Common myeloid progenitor, CD34-positive (primary cell): ENCODE data around the gene NEIL1.

Source experiments
- CTCF ChIA-PET: fragments of 350-600 bp; sonication (Branson Sonifier 250); formaldehyde crosslinking; loops from one replicate; lab custom pipeline; 2021; ENCODE audit warnings: antibody characterized with exemption; lab: Charles Lee
- POLR2A ChIA-PET: fragments of 350-600 bp; sonication (Branson Sonifier 250); formaldehyde crosslinking; loops from one replicate; lab custom pipeline; 2021; ENCODE audit warnings: antibody characterized with exemption; lab: Charles Lee
- DNase-seq, 3 donors: peaks; one replicate each; pipeline versions ENCODE4 v3.0.0 to v3.0.0-alpha.2; 2013
- H3K27ac ChIP-seq, 2 experiments: 1 replicate in 1 of 2; 2 replicates in 1 of 2; pipeline ENCODE4 v1.7.0; 2013; ENCODE audit warnings: inconsistent platforms in 2 of 2, low read length in 2 of 2, mild to moderate bottlenecking in 2 of 2, low read depth in 1 of 2, moderate library complexity in 1 of 2; ENCODE audit not compliant: severe bottlenecking in 2 of 2, insufficient read depth in 1 of 2, poor library complexity in 1 of 2
- H3K27me3 ChIP-seq, 5 experiments: replicated peaks in 2 of 5; 1 replicate in 3 of 5; 2 replicates in 2 of 5; pipeline versions ENCODE4 v1.6.1 to v1.7.0; 2013; ENCODE audit warnings: low read length in 4 of 5, mild to moderate bottlenecking in 2 of 5, moderate library complexity in 2 of 5, inconsistent platforms in 1 of 5; ENCODE audit not compliant: insufficient read depth in 5 of 5, control insufficient read depth in 4 of 5
- H3K36me3 ChIP-seq, 4 experiments: 1 replicate in 2 of 4; 2 replicates in 2 of 4; pipeline versions ENCODE4 v1.6.1 to v1.7.0; 2013; ENCODE audit warnings: low read length in 3 of 4, control low read depth in 1 of 4, mild to moderate bottlenecking in 1 of 4; ENCODE audit not compliant: control insufficient read depth in 4 of 4, insufficient read depth in 4 of 4
- H3K4me1 ChIP-seq, 4 experiments: 1 replicate in 3 of 4; 2 replicates in 1 of 4; pipeline versions ENCODE4 v1.6.1 to v1.7.1; 2013; ENCODE audit warnings: low read length in 3 of 4, mild to moderate bottlenecking in 3 of 4, control low read depth in 1 of 4, inconsistent platforms in 1 of 4, moderate library complexity in 1 of 4; ENCODE audit not compliant: control insufficient read depth in 4 of 4, insufficient read depth in 4 of 4; ENCODE audit errors: control extremely low read depth in 1 of 4
- H3K4me3 ChIP-seq, 7 experiments: 1 replicate in 4 of 7; 2 replicates in 3 of 7; pipeline versions ENCODE4 v1.5.1 to v1.7.0; 2013; ENCODE audit warnings: mild to moderate bottlenecking in 7 of 7, low read length in 6 of 7, moderate library complexity in 6 of 7, inconsistent platforms in 2 of 7, low read depth in 2 of 7, control low read depth in 1 of 7; ENCODE audit not compliant: insufficient read depth in 4 of 7, control insufficient read depth in 1 of 7; ENCODE audit errors: extremely low read depth in 1 of 7
- H3K9me3 ChIP-seq, 5 experiments: 1 replicate in 4 of 5; 2 replicates in 1 of 5; pipeline versions ENCODE4 v1.6.1 to v1.7.1; 2013; ENCODE audit warnings: low read length in 4 of 5, mild to moderate bottlenecking in 2 of 5, inconsistent platforms in 1 of 5, low read depth in 1 of 5, moderate library complexity in 1 of 5; ENCODE audit not compliant: control insufficient read depth in 4 of 5, insufficient read depth in 2 of 5; ENCODE audit errors: control extremely low read depth in 1 of 5
- WGBS: methylation state at CpG from one replicate; pipeline ENCODE4 v1.1.5; 2013; ENCODE audit not compliant: insufficient coverage; 5-methylcytosine and 5-hydroxymethylcytosine counted together

The NEIL1 gene

GRCh38 chr15:75403892-75404291 lies 57.1 kb downstream of the NEIL1 start:
- no peaks in the 10 kb centered on the region for H3K9me3 ChIP-seq
- H3K4me1 ChIP-seq = no peaks in the 10 kb centered on the region
- WGBS = 100% methylated on average over 2 of the region's 2 CpGs
- ChIA-PET POLR2A (interaction anchor here (0.6 to 0.7 kb wide), 2 partner anchors 42 to 50 kb away, joined by 3 to 4 read pairs; no protein-coding TSS in a partner anchor), CTCF (interaction anchor here (1.0 to 1.8 kb wide), 2 partner anchors 9 to 10 kb away, joined by 3 to 6 read pairs; no protein-coding TSS in a partner anchor)
- no peak for DNase-seq
- no peaks in the 10 kb centered on the region for H3K27me3 ChIP-seq
- H3K4me3 ChIP-seq = no peak overlapping the region
- peaks cover 31 to 87% (median 51%) of the 10 kb centered on the region in 4 experiments for H3K36me3 ChIP-seq
- no peak overlapping the region for H3K27ac ChIP-seq
